ENCODE data around the gene ABCA4. TPM values are rescaled to one million over a fixed set of nuclear protein-coding genes. Genes with fewer than 3 reads are reported as not detected.

ABCA4 gene
- total RNA-seq, 2 donors from 2014 or later = under 0.01 TPM

DNA sequence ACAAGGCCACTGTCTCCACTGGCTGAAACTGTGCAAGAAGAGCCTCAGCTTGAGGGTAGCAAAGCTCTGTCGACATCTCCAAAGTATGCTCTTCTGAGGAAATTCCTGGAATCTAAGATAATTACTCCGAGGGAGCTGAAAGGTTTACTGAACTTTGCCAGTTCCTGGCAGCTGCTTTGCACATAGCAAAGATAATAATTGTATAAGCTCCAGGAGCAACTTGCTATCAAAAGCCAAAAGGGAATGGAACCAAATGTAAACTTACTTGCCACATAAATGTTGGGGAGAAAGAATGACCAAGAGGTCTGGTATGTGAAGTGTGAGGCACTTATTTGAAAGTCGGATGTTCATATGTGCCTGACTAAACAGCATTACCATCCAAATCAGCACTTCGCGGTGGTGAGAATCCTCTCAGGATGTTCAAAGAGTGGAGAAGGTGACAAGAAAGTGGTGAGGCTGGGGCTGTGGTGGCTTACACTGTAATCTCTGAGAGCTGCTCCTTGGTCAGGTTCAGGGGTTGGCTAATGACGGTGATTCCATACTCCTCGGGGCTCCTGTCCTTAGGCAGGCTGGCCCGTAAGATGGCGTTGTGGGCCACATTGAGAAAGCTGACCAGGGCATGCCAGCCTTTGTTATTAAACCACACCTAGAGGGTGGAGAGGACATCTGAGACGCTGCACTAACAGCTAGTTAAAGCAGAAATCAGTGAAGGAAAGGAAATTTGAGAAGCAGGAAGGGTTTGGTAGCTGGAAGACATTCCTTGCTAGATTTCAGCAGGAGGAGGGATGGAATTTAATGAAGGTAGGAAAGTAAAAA lies 100.0 kb downstream of the ABCA4 start:
- no peak for ATAC-seq
- WGBS, 2 donors = 80% methylated on average over 10 of the region's 10 CpGs
- no peaks in the 10 kb centered on the region for H3K9me3 ChIP-seq
- DNase-seq = no peak
- H3K4me3 ChIP-seq = no peak overlapping the region
- H3K27me3 ChIP-seq = no peaks in the 10 kb centered on the region
- H3K27ac ChIP-seq = no peak overlapping the region
- intact Hi-C loops (cut with DNase I) = no loop called here
- no peaks in the 10 kb centered on the region for H3K4me1 ChIP-seq
- no peaks in the 10 kb centered on the region for H3K36me3 ChIP-seq (replicated peaks in 1 of 2; ENCODE audit: insufficient read depth in 1 of 2, low read depth in 2 of 2)
- no peak for TF ChIP-seq POLR2A (IDR thresholded peaks at IDR 0.05)
- TF ChIP-seq, protein P1, sequence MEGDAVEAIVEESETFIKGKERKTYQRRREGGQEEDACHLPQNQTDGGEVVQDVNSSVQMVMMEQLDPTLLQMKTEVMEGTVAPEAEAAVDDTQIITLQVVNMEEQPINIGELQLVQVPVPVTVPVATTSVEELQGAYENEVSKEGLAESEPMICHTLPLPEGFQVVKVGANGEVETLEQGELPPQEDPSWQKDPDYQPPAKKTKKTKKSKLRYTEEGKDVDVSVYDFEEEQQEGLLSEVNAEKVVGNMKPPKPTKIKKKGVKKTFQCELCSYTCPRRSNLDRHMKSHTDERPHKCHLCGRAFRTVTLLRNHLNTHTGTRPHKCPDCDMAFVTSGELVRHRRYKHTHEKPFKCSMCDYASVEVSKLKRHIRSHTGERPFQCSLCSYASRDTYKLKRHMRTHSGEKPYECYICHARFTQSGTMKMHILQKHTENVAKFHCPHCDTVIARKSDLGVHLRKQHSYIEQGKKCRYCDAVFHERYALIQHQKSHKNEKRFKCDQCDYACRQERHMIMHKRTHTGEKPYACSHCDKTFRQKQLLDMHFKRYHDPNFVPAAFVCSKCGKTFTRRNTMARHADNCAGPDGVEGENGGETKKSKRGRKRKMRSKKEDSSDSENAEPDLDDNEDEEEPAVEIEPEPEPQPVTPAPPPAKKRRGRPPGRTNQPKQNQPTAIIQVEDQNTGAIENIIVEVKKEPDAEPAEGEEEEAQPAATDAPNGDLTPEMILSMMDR (IDR thresholded peaks at IDR 0.05) = no peak

GRCh38 chr1:94019327-94019726 lies 101.6 kb downstream of the ABCA4 start:
- no peak overlapping the region for H3K27ac ChIP-seq
- no peak for TF ChIP-seq POLR2A (IDR thresholded peaks at IDR 0.05)
- TF ChIP-seq, protein P1 (IDR thresholded peaks at IDR 0.05) = no peak
- ATAC-seq = no peak

DNA sequence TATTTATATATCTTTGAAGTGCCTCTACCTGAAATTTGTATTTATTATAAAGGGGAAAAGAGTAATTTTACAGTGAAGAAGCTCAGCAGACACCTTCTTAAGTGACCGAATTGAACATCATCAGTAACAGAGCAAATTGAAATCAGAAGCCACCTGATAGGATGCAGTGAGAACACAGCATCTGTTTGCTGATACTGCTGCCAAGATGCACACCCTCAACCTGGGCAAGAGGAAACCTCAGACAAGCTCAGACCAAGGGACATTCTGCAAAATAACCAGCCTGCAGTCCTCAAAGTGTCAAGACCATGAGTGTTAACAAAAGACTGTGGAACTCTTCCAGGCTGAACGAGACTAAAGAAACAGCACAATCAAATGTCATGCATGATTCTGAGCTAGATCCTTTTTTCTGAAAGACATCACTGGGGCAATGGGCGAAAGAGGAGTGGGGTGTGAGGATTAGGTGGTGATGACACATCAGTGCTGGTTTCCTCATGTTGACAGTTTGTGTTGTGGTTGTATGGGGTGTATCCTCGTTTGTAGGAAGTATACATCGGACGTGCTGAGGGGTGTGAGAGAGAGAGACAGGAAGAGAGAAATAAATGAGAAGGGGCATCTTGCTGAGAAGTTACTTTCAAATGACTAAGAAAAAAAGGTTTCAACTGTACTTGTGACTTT lies 103.7 kb downstream of the ABCA4 start:
- no peaks in the 10 kb centered on the region for H3K27me3 ChIP-seq
- H3K27ac ChIP-seq = no peak overlapping the region
- TF ChIP-seq POLR2A (IDR thresholded peaks at IDR 0.05) = no peak
- TF ChIP-seq, protein P1 (IDR thresholded peaks at IDR 0.05) = no peak
- H3K4me1 ChIP-seq = no peaks in the 10 kb centered on the region
- ATAC-seq = no peak
- no peaks in the 10 kb centered on the region for H3K36me3 ChIP-seq (replicated peaks in 1 of 2; ENCODE audit: insufficient read depth in 1 of 2, low read depth in 2 of 2)
- H3K9me3 ChIP-seq = no peaks in the 10 kb centered on the region
- intact Hi-C loops (cut with DNase I) = no loop called here
- WGBS, 2 donors = 53 to 57% methylated on average over 6 of the region's 6 CpGs
- no peak overlapping the region for H3K4me3 ChIP-seq
- no peak for DNase-seq

More at GRCh38 chr1:94019327-94019726, 101.6 kb downstream of the ABCA4 start:
- 86 to 93% methylated on average over 5 to 9 of the region's 9 CpGs for WGBS, 2 donors
- no peaks in the 10 kb centered on the region for H3K27me3 ChIP-seq
- no peaks in the 10 kb centered on the region for H3K36me3 ChIP-seq (replicated peaks in 1 of 2; ENCODE audit: insufficient read depth in 1 of 2, low read depth in 2 of 2)
- H3K9me3 ChIP-seq = no peaks in the 10 kb centered on the region
- no peak overlapping the region for H3K4me3 ChIP-seq
- no peak for DNase-seq
- H3K4me1 ChIP-seq = no peaks in the 10 kb centered on the region
- intact Hi-C loops (cut with DNase I) = no loop called here

DNA sequence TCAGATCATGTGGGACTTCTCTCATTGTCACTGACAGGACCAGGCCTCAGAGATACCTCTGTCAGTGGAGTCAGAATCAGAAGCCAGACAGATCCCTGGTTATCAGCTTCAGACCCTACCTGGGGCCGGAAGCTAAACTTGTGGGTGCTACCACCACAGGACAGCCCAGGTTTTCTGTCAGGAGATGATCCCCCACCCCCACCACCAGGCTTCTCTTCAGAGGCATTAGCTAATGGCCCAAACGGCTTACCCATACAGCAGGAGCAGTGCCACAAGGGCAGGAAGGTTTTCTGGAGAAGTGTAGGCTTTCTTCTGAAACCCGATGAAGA lies 105.5 kb downstream of the ABCA4 start:
- TF ChIP-seq POLR2A (IDR thresholded peaks at IDR 0.05) = no peak
- TF ChIP-seq, protein P1 (IDR thresholded peaks at IDR 0.05) = no peak
- no peak for ATAC-seq
- WGBS, 2 donors = 75 to 92% methylated on average over 2 to 3 of the region's 3 CpGs

More for the DNA sequence above, 105.5 kb downstream of the ABCA4 start:
- intact Hi-C loops (cut with DNase I) = no loop called here
- Histone ChIP-seq H3K36me3 (replicated peaks in 1 of 2; ENCODE audit: insufficient read depth in 1 of 2, low read depth in 2 of 2) (no peaks in the 10 kb centered on the region), H3K4me3 (no peak overlapping the region), H3K4me1 (no peaks in the 10 kb centered on the region), H3K27me3 (no peaks in the 10 kb centered on the region), H3K27ac (no peak overlapping the region), H3K9me3 (no peaks in the 10 kb centered on the region)
- no peak for DNase-seq
